ENCODE data around the gene TRABD2B. TPM values are rescaled to one million over a fixed set of nuclear protein-coding genes. Genes with fewer than 3 reads are reported as not detected.
A peak's percentile ranks its signal among the peaks of the same experiment; 100 is the strongest.

TRABD2B gene
- 0.09 TPM for total RNA-seq
- 0.75 TPM for polyA plus RNA-seq
- long read RNA-seq, donor 1, result 0 reads
- long read RNA-seq, donor 2, result 0 reads
- long read RNA-seq, donor 3, result 0 reads
- long read RNA-seq, donor 4, result 0 reads
- long read RNA-seq, donor 5, result 0 reads
- long read RNA-seq, donor 6, result 0 reads
- long read RNA-seq, donor 7, result 0 reads
- long read RNA-seq, donor 8, result 0 reads
- long read RNA-seq, donor 9, result 0 reads
- long read RNA-seq, donor 10, result 0 reads

DNA sequence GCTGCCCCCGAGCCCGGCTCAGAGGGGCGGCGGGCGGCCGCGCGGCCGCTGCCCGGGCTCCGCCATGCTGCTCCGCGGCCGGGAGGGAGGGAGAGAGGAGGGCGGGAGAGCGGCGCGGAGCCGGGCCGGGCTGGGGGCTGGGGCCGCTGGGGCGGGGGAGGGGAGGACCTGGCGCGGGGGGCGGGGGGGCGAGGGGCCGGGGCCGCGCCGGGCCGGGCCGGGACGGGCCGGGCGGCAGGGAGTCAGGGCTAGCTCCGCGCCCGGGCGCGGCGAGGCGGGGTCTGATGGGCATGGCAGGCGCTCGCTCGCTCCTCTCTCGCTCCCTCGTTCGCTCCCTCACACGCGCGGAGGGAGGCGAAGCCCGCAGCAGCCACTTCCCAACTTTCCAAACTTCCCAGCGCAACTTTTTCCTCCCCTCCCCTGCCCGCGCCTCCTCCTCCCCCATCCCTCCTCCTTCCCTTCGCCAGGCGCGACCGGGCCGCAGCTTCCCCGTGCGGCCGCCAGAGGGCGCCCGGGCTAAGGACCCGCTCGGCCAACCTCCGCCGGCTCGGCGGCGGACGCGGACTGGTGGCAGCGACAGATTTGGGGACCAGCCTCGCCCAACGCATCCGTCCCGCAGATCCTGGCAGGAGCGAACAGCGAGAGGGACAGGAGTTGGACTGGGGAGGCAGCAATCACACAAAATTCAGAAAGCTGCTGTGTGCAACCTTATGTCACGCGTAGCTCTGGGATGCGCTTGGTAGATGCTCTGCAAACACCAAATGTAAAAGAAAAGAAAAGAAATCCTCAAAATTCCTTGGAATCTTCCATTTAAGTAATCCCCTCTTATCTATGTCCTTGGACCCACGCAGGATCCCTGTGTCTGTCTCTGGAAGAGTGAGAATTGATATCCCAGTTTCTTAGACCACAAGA is at the start of gene TRABD2B:
Gene TRABD2B (minus strand): TSS at position 97 of the 912 bp plus-strand sequence.
- Histone ChIP-seq H3K27me3 (ENCODE audit: control insufficient read depth in 2 of 2, insufficient read depth in 1 of 2, low read length in 1 of 2) (peaks cover 36 to 69% of the 10 kb centered on the region in 2 donors), H3K9me3 (ENCODE audit: control insufficient read depth in 2 of 2, insufficient read depth in 1 of 2, low read length in 1 of 2) (no peaks in the 10 kb centered on the region), H3K4me3 (ENCODE audit: low read length in 2 of 2) (peak within 1 kb of the TSS in 1 of 2 donors; percentile 47), H3K27ac (ENCODE audit: low read depth in 1 of 2, low read length in 1 of 2) (no peak within 1 kb of the TSS), H3K36me3 (ENCODE audit: control insufficient read depth in 2 of 2, insufficient read depth in 2 of 2, low read length in 1 of 2) (no peaks in the 10 kb centered on the region), H3K4me1 (ENCODE audit: control insufficient read depth in 2 of 2, insufficient read depth in 2 of 2, low read length in 2 of 2) (no peaks in the 10 kb centered on the region)
- WGBS, result 4% methylated on average over 78 of the region's 86 CpGs
- peak in 8 of 9 donors; percentile 17 to 71 (median 36) for DNase-seq (ENCODE audit: low read depth in 6 of 9, low spot score in 9 of 9)

DNA sequence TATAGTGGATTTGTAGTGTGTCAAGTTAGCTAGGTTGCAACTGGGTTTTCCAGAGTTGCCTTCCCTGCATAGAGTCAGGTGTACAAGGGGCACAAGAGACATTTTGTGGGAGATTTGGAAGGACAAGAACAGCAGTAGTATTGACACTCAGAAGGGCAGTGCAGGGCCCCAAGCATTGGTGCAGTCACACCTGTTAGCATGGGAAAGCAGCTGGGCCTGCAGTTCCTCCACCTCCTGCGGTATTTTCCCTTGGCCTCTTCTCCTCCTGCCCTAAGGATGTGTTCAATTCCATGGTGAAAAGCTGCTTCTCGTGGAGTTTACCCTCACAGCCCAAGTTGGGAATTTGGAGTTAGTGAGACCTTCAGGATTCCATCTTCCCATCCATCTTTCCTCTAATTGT is 47.1 kb upstream of the TRABD2B start:
- Histone ChIP-seq H3K36me3 (ENCODE audit: control insufficient read depth in 2 of 2, insufficient read depth in 2 of 2, low read length in 1 of 2) (no peaks in the 10 kb centered on the region), H3K27ac (ENCODE audit: low read depth in 1 of 2, low read length in 1 of 2) (no peak overlapping the region), H3K4me1 (ENCODE audit: control insufficient read depth in 2 of 2, insufficient read depth in 2 of 2, low read length in 2 of 2) (peaks cover 0 to 5% of the 10 kb centered on the region in 2 donors), H3K4me3 (ENCODE audit: low read length in 2 of 2) (no peak overlapping the region), H3K27me3 (ENCODE audit: control insufficient read depth in 2 of 2, insufficient read depth in 1 of 2, low read length in 1 of 2) (peaks cover 0 to 2% of the 10 kb centered on the region in 2 donors), H3K9me3 (ENCODE audit: control insufficient read depth in 2 of 2, insufficient read depth in 1 of 2, low read length in 1 of 2) (no peaks in the 10 kb centered on the region)
- no peak for DNase-seq (ENCODE audit: low read depth in 6 of 9, low spot score in 9 of 9)
- 90% methylated on average over 2 of the region's 2 CpGs for WGBS

DNA sequence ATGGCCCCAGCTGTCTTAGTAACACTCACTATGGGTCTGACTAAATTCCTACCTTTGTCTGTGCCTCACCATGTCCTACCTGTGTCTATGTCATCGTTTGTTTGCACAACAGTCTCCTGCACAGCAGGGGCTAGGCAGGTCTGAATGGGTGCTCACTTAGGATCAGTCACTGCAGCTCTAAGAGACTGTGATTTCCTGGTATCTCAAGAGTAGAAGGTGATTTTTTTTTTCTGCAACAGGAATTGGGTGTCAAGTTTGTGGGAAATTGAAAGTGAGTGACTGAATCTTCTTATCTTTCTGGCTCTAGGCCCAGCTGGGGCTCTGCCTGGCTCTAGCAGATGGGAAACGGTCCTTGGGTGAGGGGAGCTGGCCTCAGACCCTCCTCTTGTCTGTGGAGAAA is 46.4 kb upstream of the TRABD2B start:
- Histone ChIP-seq H3K27me3 (ENCODE audit: control insufficient read depth in 2 of 2, insufficient read depth in 1 of 2, low read length in 1 of 2) (peaks cover 0 to 2% of the 10 kb centered on the region in 2 donors), H3K27ac (ENCODE audit: low read depth in 1 of 2, low read length in 1 of 2) (no peak overlapping the region)
- 79% methylated on average over 2 of the region's 2 CpGs for WGBS

GRCh38 chr1:48040154-48040553 is 43.0 kb upstream of the TRABD2B start:
- Histone ChIP-seq H3K27ac (ENCODE audit: low read depth in 1 of 2, low read length in 1 of 2) (no peak overlapping the region), H3K4me3 (ENCODE audit: low read length in 2 of 2) (no peak overlapping the region), H3K4me1 (ENCODE audit: control insufficient read depth in 2 of 2, insufficient read depth in 2 of 2, low read length in 2 of 2) (peaks cover 0 to 5% of the 10 kb centered on the region in 2 donors), H3K36me3 (ENCODE audit: control insufficient read depth in 2 of 2, insufficient read depth in 2 of 2, low read length in 1 of 2) (no peaks in the 10 kb centered on the region), H3K9me3 (ENCODE audit: control insufficient read depth in 2 of 2, insufficient read depth in 1 of 2, low read length in 1 of 2) (no peaks in the 10 kb centered on the region), H3K27me3 (ENCODE audit: control insufficient read depth in 2 of 2, insufficient read depth in 1 of 2, low read length in 1 of 2) (peaks cover 0 to 2% of the 10 kb centered on the region in 2 donors)
- WGBS, result 90% methylated on average over 6 of the region's 6 CpGs
- DNase-seq (ENCODE audit: low read depth in 6 of 9, low spot score in 9 of 9), result no peak

More for the DNA sequence above, 46.4 kb upstream of the TRABD2B start:
- Histone ChIP-seq H3K4me3 (ENCODE audit: low read length in 2 of 2) (no peak overlapping the region), H3K36me3 (ENCODE audit: control insufficient read depth in 2 of 2, insufficient read depth in 2 of 2, low read length in 1 of 2) (no peaks in the 10 kb centered on the region), H3K9me3 (ENCODE audit: control insufficient read depth in 2 of 2, insufficient read depth in 1 of 2, low read length in 1 of 2) (no peaks in the 10 kb centered on the region), H3K4me1 (ENCODE audit: control insufficient read depth in 2 of 2, insufficient read depth in 2 of 2, low read length in 2 of 2) (peaks cover 0 to 5% of the 10 kb centered on the region in 2 donors)
- DNase-seq (ENCODE audit: low read depth in 6 of 9, low spot score in 9 of 9), result no peak

DNA sequence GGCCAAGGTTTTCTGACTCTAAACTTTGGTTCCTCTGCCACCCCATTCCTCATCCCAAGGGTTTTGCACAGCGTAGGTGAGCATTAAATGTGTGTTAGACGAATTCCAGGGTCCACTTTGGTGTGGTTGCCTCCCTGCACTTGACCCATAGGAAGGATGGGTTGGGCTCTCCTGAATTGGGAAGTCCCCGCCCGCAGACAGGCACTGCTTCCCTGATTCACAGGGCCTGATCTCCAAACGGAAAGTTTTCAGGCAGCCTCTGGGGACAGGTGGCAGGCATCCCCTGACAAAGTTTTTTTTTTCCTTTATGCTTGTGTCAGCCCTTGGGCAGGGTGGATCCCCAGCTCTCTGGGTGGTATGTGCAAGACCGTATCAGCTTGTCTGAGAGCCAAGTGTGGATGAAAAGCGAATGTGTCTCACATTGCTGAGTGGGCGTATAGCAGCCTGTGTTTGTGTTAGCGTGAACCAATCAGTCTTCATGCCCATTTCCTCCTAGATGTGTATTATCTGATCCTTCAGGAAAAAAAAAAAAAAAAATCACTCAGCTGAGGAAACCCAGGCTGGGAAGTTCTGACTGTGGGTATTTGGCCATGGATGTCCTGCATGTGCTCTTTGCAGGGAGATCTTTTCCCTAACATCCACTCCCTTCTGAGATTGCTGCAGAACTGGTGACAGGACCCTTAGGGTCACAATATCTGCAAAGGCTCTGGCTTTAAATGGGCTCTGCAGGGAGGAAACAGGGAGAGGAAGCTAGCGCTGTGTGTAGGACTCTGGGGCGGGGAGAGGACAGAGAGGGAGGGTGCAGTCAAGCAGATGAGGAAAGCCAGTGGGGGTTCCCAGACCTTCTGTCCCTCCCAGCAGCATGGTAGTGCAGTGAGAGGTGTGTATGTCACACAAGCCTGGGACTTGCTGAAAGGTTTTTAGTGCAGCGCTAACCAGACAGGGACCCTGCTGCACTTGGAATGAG is 42.2 kb upstream of the TRABD2B start:
- H3K36me3 ChIP-seq (ENCODE audit: control insufficient read depth in 2 of 2, insufficient read depth in 2 of 2, low read length in 1 of 2), result no peaks in the 10 kb centered on the region
- no peak overlapping the region for H3K4me3 ChIP-seq (ENCODE audit: low read length in 2 of 2)
- peaks cover 0 to 2% of the 10 kb centered on the region in 2 donors for H3K27me3 ChIP-seq (ENCODE audit: control insufficient read depth in 2 of 2, insufficient read depth in 1 of 2, low read length in 1 of 2)
- peaks cover 0 to 5% of the 10 kb centered on the region in 2 donors for H3K4me1 ChIP-seq (ENCODE audit: control insufficient read depth in 2 of 2, insufficient read depth in 2 of 2, low read length in 2 of 2)
- 75% methylated on average over 12 of the region's 12 CpGs for WGBS
- H3K9me3 ChIP-seq (ENCODE audit: control insufficient read depth in 2 of 2, insufficient read depth in 1 of 2, low read length in 1 of 2), result no peaks in the 10 kb centered on the region
- no peak overlapping the region for H3K27ac ChIP-seq (ENCODE audit: low read depth in 1 of 2, low read length in 1 of 2)
- peak in 1 of 9 donors; percentile 25 for DNase-seq (ENCODE audit: low read depth in 6 of 9, low spot score in 9 of 9)

DNA sequence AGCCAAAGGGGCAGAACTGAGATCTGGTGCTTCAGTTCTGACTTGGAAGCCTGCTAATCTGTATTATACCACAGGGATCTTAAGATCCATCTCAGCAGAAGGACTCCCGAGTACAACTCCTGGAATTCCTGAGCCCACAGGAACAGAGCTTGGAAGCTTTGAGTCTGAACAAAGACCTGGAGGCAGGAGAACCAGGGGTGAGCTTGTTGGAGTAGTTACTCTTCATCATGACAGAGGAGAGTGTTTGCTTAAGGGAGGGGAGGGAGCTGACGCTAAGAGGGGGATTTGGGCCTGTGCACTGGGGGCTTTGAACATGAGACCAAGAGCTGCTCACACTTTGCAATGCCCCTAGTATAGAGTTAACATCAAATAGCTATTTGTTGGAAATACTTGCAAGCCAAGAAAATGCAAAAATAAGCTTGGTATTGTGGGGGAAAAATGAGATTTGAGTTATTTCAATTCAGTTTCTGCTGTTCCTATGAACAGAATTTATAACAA is 41.1 kb upstream of the TRABD2B start:
- Histone ChIP-seq H3K27me3 (ENCODE audit: control insufficient read depth in 2 of 2, insufficient read depth in 1 of 2, low read length in 1 of 2) (peaks cover 0 to 2% of the 10 kb centered on the region in 2 donors), H3K4me3 (ENCODE audit: low read length in 2 of 2) (no peak overlapping the region), H3K4me1 (ENCODE audit: control insufficient read depth in 2 of 2, insufficient read depth in 2 of 2, low read length in 2 of 2) (peaks cover 0 to 5% of the 10 kb centered on the region in 2 donors), H3K27ac (ENCODE audit: low read depth in 1 of 2, low read length in 1 of 2) (no peak overlapping the region), H3K9me3 (ENCODE audit: control insufficient read depth in 2 of 2, insufficient read depth in 1 of 2, low read length in 1 of 2) (no peaks in the 10 kb centered on the region), H3K36me3 (ENCODE audit: control insufficient read depth in 2 of 2, insufficient read depth in 2 of 2, low read length in 1 of 2) (no peaks in the 10 kb centered on the region)
- WGBS, result 94% methylated on average over 2 of the region's 2 CpGs
- DNase-seq (ENCODE audit: low read depth in 6 of 9, low spot score in 9 of 9), result no peak

DNA sequence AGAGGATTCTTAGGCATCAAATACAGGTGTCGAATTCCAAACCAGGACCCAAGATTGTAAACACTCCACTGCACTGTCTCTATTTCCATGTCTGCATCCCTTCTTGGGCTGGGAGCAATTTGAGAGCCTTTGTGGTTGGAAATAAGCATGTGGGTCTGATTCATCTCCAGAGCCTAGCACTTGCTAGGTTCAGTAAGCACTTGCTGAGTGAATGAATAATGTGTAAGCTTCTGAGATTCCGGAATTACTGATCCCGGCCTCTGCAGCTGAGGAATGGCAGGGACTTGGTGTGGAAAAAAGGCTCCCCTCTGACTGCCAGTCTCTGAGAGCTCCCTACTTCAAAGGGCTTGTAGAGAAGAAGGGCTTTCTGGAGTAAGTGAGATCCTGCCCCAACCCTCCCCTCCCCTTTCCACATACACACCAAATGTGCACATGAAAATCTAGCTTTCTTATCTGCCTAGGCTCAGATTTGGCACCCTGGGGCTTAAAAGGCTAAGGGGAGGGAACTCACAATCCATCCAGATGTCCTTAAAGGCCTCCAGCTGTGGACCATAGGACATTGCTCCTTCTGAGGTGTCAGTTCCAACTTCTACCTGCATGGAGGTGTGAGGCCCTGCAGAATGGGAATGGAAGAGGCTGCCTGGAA is 39.6 kb upstream of the TRABD2B start:
- Histone ChIP-seq H3K27me3 (ENCODE audit: control insufficient read depth in 2 of 2, insufficient read depth in 1 of 2, low read length in 1 of 2) (peaks cover 0 to 2% of the 10 kb centered on the region in 2 donors), H3K9me3 (ENCODE audit: control insufficient read depth in 2 of 2, insufficient read depth in 1 of 2, low read length in 1 of 2) (no peaks in the 10 kb centered on the region), H3K36me3 (ENCODE audit: control insufficient read depth in 2 of 2, insufficient read depth in 2 of 2, low read length in 1 of 2) (no peaks in the 10 kb centered on the region), H3K4me3 (ENCODE audit: low read length in 2 of 2) (no peak overlapping the region), H3K27ac (ENCODE audit: low read depth in 1 of 2, low read length in 1 of 2) (no peak overlapping the region), H3K4me1 (ENCODE audit: control insufficient read depth in 2 of 2, insufficient read depth in 2 of 2, low read length in 2 of 2) (peaks cover 0 to 5% of the 10 kb centered on the region in 2 donors)
- WGBS, result 92% methylated on average over 3 of the region's 3 CpGs
- DNase-seq (ENCODE audit: low read depth in 6 of 9, low spot score in 9 of 9), result no peak

GRCh38 chr1:48035371-48036141 is 38.4 kb upstream of the TRABD2B start:
- Histone ChIP-seq H3K27ac (ENCODE audit: low read depth in 1 of 2, low read length in 1 of 2) (no peak overlapping the region), H3K4me3 (ENCODE audit: low read length in 2 of 2) (no peak overlapping the region), H3K9me3 (ENCODE audit: control insufficient read depth in 2 of 2, insufficient read depth in 1 of 2, low read length in 1 of 2) (no peaks in the 10 kb centered on the region)

More at GRCh38 chr1:48035371-48036141, 38.4 kb upstream of the TRABD2B start:
- H3K4me1 ChIP-seq (ENCODE audit: control insufficient read depth in 2 of 2, insufficient read depth in 2 of 2, low read length in 2 of 2), result peaks cover 0 to 5% of the 10 kb centered on the region in 2 donors
- H3K27me3 ChIP-seq (ENCODE audit: control insufficient read depth in 2 of 2, insufficient read depth in 1 of 2, low read length in 1 of 2), result peaks cover 0 to 2% of the 10 kb centered on the region in 2 donors
- no peaks in the 10 kb centered on the region for H3K36me3 ChIP-seq (ENCODE audit: control insufficient read depth in 2 of 2, insufficient read depth in 2 of 2, low read length in 1 of 2)
- DNase-seq (ENCODE audit: low read depth in 6 of 9, low spot score in 9 of 9), result no peak
